Measurements from ENCODE around the gene LCOR.

The LCOR gene

GRCh38 chr10:96912405-96912804, 80.3 kb downstream of the LCOR start:
- H3K36me3 ChIP-seq (replicated peaks; ENCODE audit: insufficient read depth, low read length): no peaks in the 10 kb centered on the region
- peaks cover 15% of the 10 kb centered on the region for H3K79me2 ChIP-seq (ENCODE audit: low read length)
- H3K9ac ChIP-seq (ENCODE audit: low read length): no peak overlapping the region
- no peak overlapping the region for H3K27ac ChIP-seq (ENCODE audit: low read length)
- no peaks in the 10 kb centered on the region for H3K9me3 ChIP-seq (replicated peaks; ENCODE audit: insufficient read depth, low read length)
- no peaks in the 10 kb centered on the region for H3F3A ChIP-seq (ENCODE audit: insufficient read depth, low read length)
- no peaks in the 10 kb centered on the region for H3K9me2 ChIP-seq (replicated peaks; ENCODE audit: insufficient read depth, low read length)
- H3K27me3 ChIP-seq (replicated peaks; ENCODE audit: insufficient read depth, low read length): no peaks in the 10 kb centered on the region
- no peak for DNase-seq
- H3K4me1 ChIP-seq (ENCODE audit: low read length): no peaks in the 10 kb centered on the region; the same call in 1 of the 2 replicates
- no peak overlapping the region for H3K4me3 ChIP-seq (ENCODE audit: low read length)
- H3K4me2 ChIP-seq (ENCODE audit: low read depth, low read length): no peak overlapping the region
- no peaks in the 10 kb centered on the region; the same call in 1 of the 2 replicates for H4K20me1 ChIP-seq (ENCODE audit: insufficient read depth, low read length)
- TF ChIP-seq EZH2phosphoT487 (IDR thresholded peaks at IDR 0.05; ENCODE audit: low read length) (no peak), CTCF (IDR thresholded peaks at IDR 0.05; ENCODE audit: low read length) (no peak), EZH2 (optimal IDR thresholded peaks at IDR 0.05; ENCODE audit: low read depth, low read length) (no peak)
- no peak overlapping the region for H2AFZ ChIP-seq (ENCODE audit: low read length)

GRCh38 chr10:96913906-96914305, 81.8 kb downstream of the LCOR start:
- H3K4me1 ChIP-seq (ENCODE audit: low read length): no peaks in the 10 kb centered on the region; the same call in 1 of the 2 replicates
- no peak for DNase-seq
- no peaks in the 10 kb centered on the region for H3F3A ChIP-seq (ENCODE audit: insufficient read depth, low read length)
- no peaks in the 10 kb centered on the region for H3K36me3 ChIP-seq (replicated peaks; ENCODE audit: insufficient read depth, low read length)
- no peak overlapping the region for H2AFZ ChIP-seq (ENCODE audit: low read length)
- H3K9me3 ChIP-seq (replicated peaks; ENCODE audit: insufficient read depth, low read length): no peaks in the 10 kb centered on the region
- H3K9ac ChIP-seq (ENCODE audit: low read length): no peak overlapping the region
- H3K4me3 ChIP-seq (ENCODE audit: low read length): no peak overlapping the region
- H3K27me3 ChIP-seq (replicated peaks; ENCODE audit: insufficient read depth, low read length): no peaks in the 10 kb centered on the region
- H3K9me2 ChIP-seq (replicated peaks; ENCODE audit: insufficient read depth, low read length): no peaks in the 10 kb centered on the region
- TF ChIP-seq EZH2 (optimal IDR thresholded peaks at IDR 0.05; ENCODE audit: low read depth, low read length) (no peak), CTCF (IDR thresholded peaks at IDR 0.05; ENCODE audit: low read length) (no peak), EZH2phosphoT487 (IDR thresholded peaks at IDR 0.05; ENCODE audit: low read length) (no peak)
- H3K4me2 ChIP-seq (ENCODE audit: low read depth, low read length): no peak overlapping the region
- no peaks in the 10 kb centered on the region; the same call in 1 of the 2 replicates for H4K20me1 ChIP-seq (ENCODE audit: insufficient read depth, low read length)
- peaks cover 15% of the 10 kb centered on the region for H3K79me2 ChIP-seq (ENCODE audit: low read length)
- no peak overlapping the region for H3K27ac ChIP-seq (ENCODE audit: low read length)

GRCh38 chr10:96917628-96918027, 85.5 kb downstream of the LCOR start:
- H3K9me2 ChIP-seq (replicated peaks; ENCODE audit: insufficient read depth, low read length): no peaks in the 10 kb centered on the region
- no peak overlapping the region for H3K27ac ChIP-seq (ENCODE audit: low read length)
- no peak overlapping the region for H2AFZ ChIP-seq (ENCODE audit: low read length)
- H3K36me3 ChIP-seq (replicated peaks; ENCODE audit: insufficient read depth, low read length): no peaks in the 10 kb centered on the region
- no peak overlapping the region for H3K4me2 ChIP-seq (ENCODE audit: low read depth, low read length)
- peaks cover 9% of the 10 kb centered on the region; the same call in 1 of the 2 replicates for H3F3A ChIP-seq (ENCODE audit: insufficient read depth, low read length)
- peaks cover 16% of the 10 kb centered on the region for H3K4me1 ChIP-seq (ENCODE audit: low read length)
- DNase-seq: no peak
- no peaks in the 10 kb centered on the region for H3K27me3 ChIP-seq (replicated peaks; ENCODE audit: insufficient read depth, low read length)
- no peaks in the 10 kb centered on the region for H3K9me3 ChIP-seq (replicated peaks; ENCODE audit: insufficient read depth, low read length)
- H3K79me2 ChIP-seq (ENCODE audit: low read length): peaks cover 14% of the 10 kb centered on the region
- no peak for TF ChIP-seq EZH2phosphoT487 (IDR thresholded peaks at IDR 0.05; ENCODE audit: low read length)
- TF ChIP-seq EZH2 (optimal IDR thresholded peaks at IDR 0.05; ENCODE audit: low read depth, low read length): no peak
- TF ChIP-seq CTCF (IDR thresholded peaks at IDR 0.05; ENCODE audit: low read length): no peak
- H4K20me1 ChIP-seq (ENCODE audit: insufficient read depth, low read length): no peaks in the 10 kb centered on the region; the same call in 1 of the 2 replicates
- H3K9ac ChIP-seq (ENCODE audit: low read length): no peak overlapping the region
- no peak overlapping the region for H3K4me3 ChIP-seq (ENCODE audit: low read length)
